ENCODE results near the gene NHSL1.

NHSL1 gene

GRCh38 chr6:138485586-138486248, 13.6 kb downstream of the NHSL1 start:
- no peak for TF ChIP-seq CTCF (IDR thresholded peaks at IDR 0.05; ENCODE audit: low read depth, low read length, poor library complexity, severe bottlenecking)
- no peak for TF ChIP-seq EZH2phosphoT487 (IDR thresholded peaks at IDR 0.05; ENCODE audit: borderline replicate concordance, low read length)

DNA sequence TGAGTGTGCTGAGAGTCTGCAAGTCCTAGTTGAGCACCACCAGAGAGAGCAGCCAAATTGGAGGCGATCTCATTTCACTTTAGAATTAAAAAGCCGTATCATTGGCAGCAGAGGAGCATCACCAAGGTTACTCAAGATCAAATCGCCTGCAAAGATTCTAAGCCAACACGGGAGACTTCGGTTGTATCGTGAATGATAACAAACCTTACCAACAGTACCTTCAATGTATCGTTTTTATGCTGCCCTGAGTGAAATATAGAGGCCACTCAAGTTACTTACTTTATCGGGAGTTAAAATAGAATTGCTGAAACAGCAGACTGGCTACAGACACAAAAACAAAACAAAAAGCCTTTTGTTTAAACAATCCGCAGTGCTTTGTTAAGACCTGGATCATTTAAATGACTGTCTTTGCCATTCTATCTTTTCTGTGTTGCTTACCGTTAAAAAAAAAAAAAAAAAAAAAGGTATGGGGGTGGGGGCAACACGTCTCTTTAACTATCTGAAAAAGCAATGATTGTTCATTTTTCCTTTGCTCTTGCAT, 14.2 kb downstream of the NHSL1 start:
- no peaks in the 10 kb centered on the region for H3F3A ChIP-seq (ENCODE audit: control insufficient read depth, insufficient read depth)
- no peaks in the 10 kb centered on the region for H3K4me1 ChIP-seq (ENCODE audit: control insufficient read depth, low read length)
- H3K36me3 ChIP-seq (ENCODE audit: control insufficient read depth, low read length) = no peaks in the 10 kb centered on the region
- H3K27me3 ChIP-seq (ENCODE audit: control insufficient read depth, low read length) = 0 out of 2 replicates have a peak, but pooled peaks cover 8% of the 10 kb centered on the region
- no peaks in the 10 kb centered on the region for H3K79me2 ChIP-seq (ENCODE audit: control insufficient read depth, low read length)
- H3K4me3 ChIP-seq (ENCODE audit: low read length) = no peak overlapping the region
- H3K27ac ChIP-seq (ENCODE audit: low read depth, low read length) = no peak overlapping the region
- H3K9me3 ChIP-seq (ENCODE audit: control insufficient read depth, insufficient read depth, low read length) = no peaks in the 10 kb centered on the region
- H3K4me2 ChIP-seq (ENCODE audit: low read length) = no peak overlapping the region
- no peaks in the 10 kb centered on the region for H4K20me1 ChIP-seq (ENCODE audit: control insufficient read depth, insufficient read depth, low read depth, low read length)
- no peaks in the 10 kb centered on the region for H3K9me2 ChIP-seq (replicated peaks; ENCODE audit: control insufficient read depth, low read length)
- TF ChIP-seq EZH2phosphoT487 (IDR thresholded peaks at IDR 0.05; ENCODE audit: borderline replicate concordance, low read length) (no peak), CTCF (IDR thresholded peaks at IDR 0.05; ENCODE audit: low read depth, low read length, poor library complexity, severe bottlenecking) (no peak)

More at GRCh38 chr6:138485586-138486248, 13.6 kb downstream of the NHSL1 start:
- no peaks in the 10 kb centered on the region for H3F3A ChIP-seq (ENCODE audit: control insufficient read depth, insufficient read depth)
- no peaks in the 10 kb centered on the region for H3K36me3 ChIP-seq (ENCODE audit: control insufficient read depth, low read length)
- no peak overlapping the region for H3K27ac ChIP-seq (ENCODE audit: low read depth, low read length)
- H3K9me2 ChIP-seq (replicated peaks; ENCODE audit: control insufficient read depth, low read length) = no peaks in the 10 kb centered on the region
- H3K4me2 ChIP-seq (ENCODE audit: low read length) = no peak overlapping the region
- H3K27me3 ChIP-seq (ENCODE audit: control insufficient read depth, low read length) = 0 out of 2 replicates have a peak, but pooled peaks cover 8% of the 10 kb centered on the region
- no peaks in the 10 kb centered on the region for H3K79me2 ChIP-seq (ENCODE audit: control insufficient read depth, low read length)
- no peaks in the 10 kb centered on the region for H3K4me1 ChIP-seq (ENCODE audit: control insufficient read depth, low read length)
- H3K4me3 ChIP-seq (ENCODE audit: low read length) = no peak overlapping the region
- H3K9me3 ChIP-seq (ENCODE audit: control insufficient read depth, insufficient read depth, low read length) = no peaks in the 10 kb centered on the region
- no peaks in the 10 kb centered on the region for H4K20me1 ChIP-seq (ENCODE audit: control insufficient read depth, insufficient read depth, low read depth, low read length)

DNA sequence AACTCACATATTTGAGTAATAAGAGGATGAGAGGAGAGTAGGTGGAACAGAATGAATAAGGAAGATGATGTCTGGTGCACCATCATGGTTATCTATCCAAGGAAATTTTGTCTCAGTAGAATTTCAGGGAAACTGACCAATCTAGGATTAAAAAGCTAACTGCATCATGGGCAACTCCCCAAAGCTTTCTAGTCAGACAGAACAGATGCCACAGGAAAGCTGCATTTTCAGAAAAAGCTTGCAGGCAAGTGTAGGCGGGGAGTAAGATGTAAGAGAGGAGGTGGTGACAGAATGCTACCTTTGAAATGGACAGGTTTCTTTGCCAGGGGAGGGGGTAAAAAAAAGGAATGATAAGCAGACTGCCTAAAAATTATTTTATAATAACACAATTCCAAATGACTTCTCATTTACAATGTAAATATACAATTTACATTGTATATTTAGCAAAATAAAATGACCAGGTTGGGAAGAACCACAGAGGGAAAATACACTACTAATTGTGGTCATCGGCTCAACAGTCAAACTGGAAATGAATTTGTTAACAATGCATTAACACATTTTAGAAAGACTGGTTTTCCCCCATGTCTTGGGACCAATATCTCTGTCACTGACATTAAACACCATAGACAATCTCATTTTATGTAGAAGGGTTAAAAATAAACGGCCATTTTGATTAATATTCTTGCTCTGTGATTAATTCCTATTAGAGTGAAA, 15.1 kb downstream of the NHSL1 start:
- Histone ChIP-seq H3K79me2 (ENCODE audit: control insufficient read depth, low read length) (no peaks in the 10 kb centered on the region), H3K27me3 (ENCODE audit: control insufficient read depth, low read length) (0 out of 2 replicates have a peak, but pooled peaks cover 8% of the 10 kb centered on the region), H3K4me1 (ENCODE audit: control insufficient read depth, low read length) (no peaks in the 10 kb centered on the region), H3F3A (ENCODE audit: control insufficient read depth, insufficient read depth) (no peaks in the 10 kb centered on the region), H3K9me2 (replicated peaks; ENCODE audit: control insufficient read depth, low read length) (no peaks in the 10 kb centered on the region), H3K4me2 (ENCODE audit: low read length) (no peak overlapping the region), H4K20me1 (ENCODE audit: control insufficient read depth, insufficient read depth, low read depth, low read length) (no peaks in the 10 kb centered on the region), H3K36me3 (ENCODE audit: control insufficient read depth, low read length) (no peaks in the 10 kb centered on the region), H3K9me3 (ENCODE audit: control insufficient read depth, insufficient read depth, low read length) (no peaks in the 10 kb centered on the region), H3K4me3 (ENCODE audit: low read length) (no peak overlapping the region), H3K27ac (ENCODE audit: low read depth, low read length) (no peak overlapping the region)
- TF ChIP-seq CTCF (IDR thresholded peaks at IDR 0.05; ENCODE audit: low read depth, low read length, poor library complexity, severe bottlenecking) (no peak), EZH2phosphoT487 (IDR thresholded peaks at IDR 0.05; ENCODE audit: borderline replicate concordance, low read length) (no peak)
